HepG2 (cell line): ENCODE data around the gene SLC45A1. TPM values are rescaled to one million over a fixed set of nuclear protein-coding genes. Genes with fewer than 3 reads are reported as not detected.

ENCODE experiments used
- DNMT3B ChIP-seq: conservative IDR thresholded peaks from 2 replicates; pipeline ENCODE4 v1.6.1; 2016; ENCODE audit warnings: missing biosample characterization, control low read depth
- FOSL2 ChIP-seq: sonication (generic); formaldehyde crosslinking; IDR thresholded peaks from 2 replicates; pipeline ENCODE4 v1.4.0; 2020; ENCODE audit warnings: missing genetic modification reagents
- GATAD1 ChIP-seq: IDR thresholded peaks from 2 replicates; pipeline ENCODE4 v1.6.1; 2016; ENCODE audit warnings: missing genetic modification reagents, missing compliant biosample characterization
- HIVEP1 ChIP-seq: sonication (generic); formaldehyde crosslinking; IDR thresholded peaks from 2 replicates; pipeline ENCODE4 v1.4.0; 2020; ENCODE audit warnings: mild to moderate bottlenecking, missing genetic modification reagents
- HNRNPL ChIP-seq: fragments of 200-400 bp; formaldehyde crosslinking; IDR thresholded peaks from 2 replicates; pipeline ENCODE4 v1.6.1; 2017; ENCODE audit warnings: mild to moderate bottlenecking, low read depth, low read length
- ISX ChIP-seq: sonication (generic); formaldehyde crosslinking; conservative IDR thresholded peaks from 2 replicates; pipeline ENCODE4 v1.5.0; 2020; ENCODE audit warnings: missing genetic modification reagents
- KMT2B ChIP-seq: IDR thresholded peaks from 2 replicates; pipeline ENCODE4 v1.6.1; 2016; ENCODE audit warnings: missing genetic modification reagents, missing compliant biosample characterization
- NKX3-1 ChIP-seq: sonication (generic); formaldehyde crosslinking; IDR thresholded peaks from 2 replicates; pipeline ENCODE4 v1.5.0; 2020; ENCODE audit warnings: missing genetic modification reagents
- NR1H2 ChIP-seq: sonication (generic); formaldehyde crosslinking; IDR thresholded peaks from 2 replicates; pipeline ENCODE4 v1.8.1; 2022; ENCODE audit warnings: low read depth, missing genetic modification reagents, borderline replicate concordance
- RFX5 ChIP-seq: IDR thresholded peaks from 2 replicates; pipeline ENCODE4 v1.6.1; 2011; ENCODE audit warnings: low read depth, low read length, improper control_type of control experiment
- SMAD9 ChIP-seq: sonication (generic); formaldehyde crosslinking; IDR thresholded peaks from 2 replicates; pipeline ENCODE4 v1.5.1; 2020; ENCODE audit warnings: mild to moderate bottlenecking, missing genetic modification reagents
- ZNF12 ChIP-seq: sonication (generic); formaldehyde crosslinking; IDR thresholded peaks from 2 replicates; pipeline ENCODE4 v1.5.0; 2020; ENCODE audit warnings: missing genetic modification reagents
- ZNF17 ChIP-seq: sonication (generic); formaldehyde crosslinking; IDR thresholded peaks from 2 replicates; pipeline ENCODE4 v1.5.0; 2020; ENCODE audit warnings: mild to moderate bottlenecking, missing genetic modification reagents
- ZNF790 ChIP-seq: sonication (generic); formaldehyde crosslinking; IDR thresholded peaks from 2 replicates; pipeline ENCODE4 v1.8.0; 2022; ENCODE audit warnings: missing genetic modification reagents, mild to moderate bottlenecking, borderline replicate concordance
- ZSCAN25 ChIP-seq: sonication (generic); formaldehyde crosslinking; IDR thresholded peaks from 2 replicates; pipeline ENCODE4 v1.8.0; 2022; ENCODE audit warnings: mild to moderate bottlenecking, missing genetic modification reagents
- polyA plus RNA-seq, 8 experiments: library from polyadenylated mRNA; depleted of rRNA in 3 of 8; stranded (reverse) in 7 of 8; unstranded in 1 of 8; fragments of >200 nt; fragmentation: Illumina TruSeq in 4 of 8; extraction: Trizol in 4 of 8; gene quantifications; 2 replicates each; pipeline versions ENCODE4 v1.2.1 to v1.2.3, GENCODE V29; 2011 to 2016; ENCODE audit warnings: low read depth in 4 of 8, missing spikeins in 1 of 8, mixed read lengths in 1 of 8; ENCODE audit not compliant: insufficient read depth in 1 of 8
- total RNA-seq, 5 experiments: library from RNA; depleted of rRNA; stranded (reverse); fragments of >200 nt; fragmentation: Illumina TruSeq; extraction: Trizol; gene quantifications; 2 replicates each; pipeline ENCODE4 v1.2.3, GENCODE V29; 2016; ENCODE audit warnings: low read depth in 1 of 5
- TF ChIP-seq, protein P1 (sequence below): sonication (generic); formaldehyde crosslinking; IDR thresholded peaks from 2 replicates; pipeline ENCODE4 v1.4.0; 2020; ENCODE audit warnings: missing genetic modification reagents
- TF ChIP-seq, protein P2 (sequence below): sonication (generic); formaldehyde crosslinking; IDR thresholded peaks from 2 replicates; pipeline ENCODE4 v1.4.0; 2020; ENCODE audit warnings: mild to moderate bottlenecking, missing genetic modification reagents
- TF ChIP-seq, protein P3 (sequence below): IDR thresholded peaks from 2 replicates; pipeline ENCODE4 v1.6.1; 2016; ENCODE audit warnings: low read depth, borderline replicate concordance
- TF ChIP-seq, protein P4 (sequence below): sonication (generic); formaldehyde crosslinking; IDR thresholded peaks from 2 replicates; pipeline ENCODE4 v1.5.0; 2020; ENCODE audit warnings: mild to moderate bottlenecking, missing genetic modification reagents
- TF ChIP-seq, protein P5 (sequence below): sonication (generic); formaldehyde crosslinking; IDR thresholded peaks from 2 replicates; pipeline ENCODE4 v1.4.0; 2020; ENCODE audit warnings: missing genetic modification reagents

Gene SLC45A1
- total and polyA plus RNA-seq, 2 of the 13 experiments (the other 11 are each of a cell fraction or from before 2014, with no cell fraction given), result not detected

DNA sequence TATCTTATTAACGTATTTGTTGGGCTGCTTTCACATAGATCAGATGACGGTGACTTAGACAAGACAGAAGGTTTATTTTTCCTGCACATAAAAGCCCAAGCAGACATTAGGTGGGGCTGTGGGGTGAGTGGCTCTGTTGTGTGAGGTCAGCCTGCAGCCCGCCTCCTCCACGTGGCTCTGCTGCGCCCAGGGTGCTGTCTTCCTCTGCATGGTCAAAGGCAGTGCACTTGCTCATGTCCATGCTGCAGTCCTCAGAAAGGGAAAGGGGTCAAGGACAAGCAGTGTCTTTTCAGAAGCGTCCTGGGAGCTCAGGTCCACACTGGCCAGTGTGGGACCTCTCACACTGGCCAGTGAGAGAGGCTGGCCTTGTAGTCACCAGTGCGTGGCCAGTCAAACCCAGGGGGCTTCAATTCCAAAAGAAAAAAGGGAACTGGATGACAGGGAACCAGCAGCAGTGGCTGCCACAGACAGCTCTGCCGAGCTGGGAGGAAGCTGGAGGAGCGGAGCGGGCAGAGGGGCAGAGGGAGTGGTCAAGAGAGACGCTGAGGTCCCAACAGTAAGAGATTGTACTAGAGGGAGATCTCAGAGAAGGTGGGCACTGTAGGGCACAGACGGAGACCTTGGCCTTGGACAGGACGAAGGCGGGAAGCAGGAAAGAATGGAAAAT, 35.9 kb upstream of the SLC45A1 start (continued):
- TF ChIP-seq, protein P1, sequence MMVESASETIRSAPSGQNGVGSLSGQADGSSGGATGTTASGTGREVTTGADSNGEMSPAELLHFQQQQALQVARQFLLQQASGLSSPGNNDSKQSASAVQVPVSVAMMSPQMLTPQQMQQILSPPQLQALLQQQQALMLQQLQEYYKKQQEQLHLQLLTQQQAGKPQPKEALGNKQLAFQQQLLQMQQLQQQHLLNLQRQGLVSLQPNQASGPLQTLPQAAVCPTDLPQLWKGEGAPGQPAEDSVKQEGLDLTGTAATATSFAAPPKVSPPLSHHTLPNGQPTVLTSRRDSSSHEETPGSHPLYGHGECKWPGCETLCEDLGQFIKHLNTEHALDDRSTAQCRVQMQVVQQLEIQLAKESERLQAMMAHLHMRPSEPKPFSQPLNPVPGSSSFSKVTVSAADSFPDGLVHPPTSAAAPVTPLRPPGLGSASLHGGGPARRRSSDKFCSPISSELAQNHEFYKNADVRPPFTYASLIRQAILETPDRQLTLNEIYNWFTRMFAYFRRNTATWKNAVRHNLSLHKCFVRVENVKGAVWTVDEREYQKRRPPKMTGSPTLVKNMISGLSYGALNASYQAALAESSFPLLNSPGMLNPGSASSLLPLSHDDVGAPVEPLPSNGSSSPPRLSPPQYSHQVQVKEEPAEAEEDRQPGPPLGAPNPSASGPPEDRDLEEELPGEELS (CRISPR knock-in tag), result 0 out of 2 replicates have a peak, but pooled peaks have one; percentile 29
- TF ChIP-seq NKX3-1 (no peak), RFX5 (no peak), ZNF790 (CRISPR knock-in tag) (no peak), ZSCAN25 (0 out of 2 replicates have a peak, but pooled peaks have one; percentile 35), SMAD9 (CRISPR knock-in tag) (0 out of 2 replicates have a peak, but pooled peaks have one; percentile 80), ZNF17 (CRISPR knock-in tag) (no peak), HIVEP1 (CRISPR knock-in tag) (no peak), KMT2B (CRISPR knock-in tag) (peak; percentile 23; the same call in 1 of the 2 replicates), GATAD1 (CRISPR knock-in tag) (no peak), FOSL2 (CRISPR knock-in tag) (peak; percentile 55), NR1H2 (no peak), ZNF12 (CRISPR knock-in tag) (no peak), HNRNPL (no peak), DNMT3B (CRISPR knock-in tag) (no peak), ISX (no peak)
- TF ChIP-seq, protein P2, sequence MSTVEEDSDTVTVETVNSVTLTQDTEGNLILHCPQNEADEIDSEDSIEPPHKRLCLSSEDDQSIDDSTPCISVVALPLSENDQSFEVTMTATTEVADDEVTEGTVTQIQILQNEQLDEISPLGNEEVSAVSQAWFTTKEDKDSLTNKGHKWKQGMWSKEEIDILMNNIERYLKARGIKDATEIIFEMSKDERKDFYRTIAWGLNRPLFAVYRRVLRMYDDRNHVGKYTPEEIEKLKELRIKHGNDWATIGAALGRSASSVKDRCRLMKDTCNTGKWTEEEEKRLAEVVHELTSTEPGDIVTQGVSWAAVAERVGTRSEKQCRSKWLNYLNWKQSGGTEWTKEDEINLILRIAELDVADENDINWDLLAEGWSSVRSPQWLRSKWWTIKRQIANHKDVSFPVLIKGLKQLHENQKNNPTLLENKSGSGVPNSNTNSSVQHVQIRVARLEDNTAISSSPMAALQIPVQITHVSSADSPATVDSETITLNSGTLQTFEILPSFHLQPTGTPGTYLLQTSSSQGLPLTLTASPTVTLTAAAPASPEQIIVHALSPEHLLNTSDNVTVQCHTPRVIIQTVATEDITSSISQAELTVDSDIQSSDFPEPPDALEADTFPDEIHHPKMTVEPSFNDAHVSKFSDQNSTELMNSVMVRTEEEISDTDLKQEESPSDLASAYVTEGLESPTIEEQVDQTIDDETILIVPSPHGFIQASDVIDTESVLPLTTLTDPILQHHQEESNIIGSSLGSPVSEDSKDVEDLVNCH (CRISPR knock-in tag), result no peak
- TF ChIP-seq, protein P3, sequence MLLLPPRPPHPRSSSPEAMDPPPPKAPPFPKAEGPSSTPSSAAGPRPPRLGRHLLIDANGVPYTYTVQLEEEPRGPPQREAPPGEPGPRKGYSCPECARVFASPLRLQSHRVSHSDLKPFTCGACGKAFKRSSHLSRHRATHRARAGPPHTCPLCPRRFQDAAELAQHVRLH (CRISPR knock-in tag), result peak; percentile 64; the same call in 1 of the 2 replicates
- TF ChIP-seq, protein P4, sequence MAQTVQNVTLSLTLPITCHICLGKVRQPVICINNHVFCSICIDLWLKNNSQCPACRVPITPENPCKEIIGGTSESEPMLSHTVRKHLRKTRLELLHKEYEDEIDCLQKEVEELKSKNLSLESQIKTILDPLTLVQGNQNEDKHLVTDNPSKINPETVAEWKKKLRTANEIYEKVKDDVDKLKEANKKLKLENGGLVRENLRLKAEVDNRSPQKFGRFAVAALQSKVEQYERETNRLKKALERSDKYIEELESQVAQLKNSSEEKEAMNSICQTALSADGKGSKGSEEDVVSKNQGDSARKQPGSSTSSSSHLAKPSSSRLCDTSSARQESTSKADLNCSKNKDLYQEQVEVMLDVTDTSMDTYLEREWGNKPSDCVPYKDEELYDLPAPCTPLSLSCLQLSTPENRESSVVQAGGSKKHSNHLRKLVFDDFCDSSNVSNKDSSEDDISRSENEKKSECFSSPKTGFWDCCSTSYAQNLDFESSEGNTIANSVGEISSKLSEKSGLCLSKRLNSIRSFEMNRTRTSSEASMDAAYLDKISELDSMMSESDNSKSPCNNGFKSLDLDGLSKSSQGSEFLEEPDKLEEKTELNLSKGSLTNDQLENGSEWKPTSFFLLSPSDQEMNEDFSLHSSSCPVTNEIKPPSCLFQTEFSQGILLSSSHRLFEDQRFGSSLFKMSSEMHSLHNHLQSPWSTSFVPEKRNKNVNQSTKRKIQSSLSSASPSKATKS (CRISPR knock-in tag), result no peak
- TF ChIP-seq, protein P5, sequence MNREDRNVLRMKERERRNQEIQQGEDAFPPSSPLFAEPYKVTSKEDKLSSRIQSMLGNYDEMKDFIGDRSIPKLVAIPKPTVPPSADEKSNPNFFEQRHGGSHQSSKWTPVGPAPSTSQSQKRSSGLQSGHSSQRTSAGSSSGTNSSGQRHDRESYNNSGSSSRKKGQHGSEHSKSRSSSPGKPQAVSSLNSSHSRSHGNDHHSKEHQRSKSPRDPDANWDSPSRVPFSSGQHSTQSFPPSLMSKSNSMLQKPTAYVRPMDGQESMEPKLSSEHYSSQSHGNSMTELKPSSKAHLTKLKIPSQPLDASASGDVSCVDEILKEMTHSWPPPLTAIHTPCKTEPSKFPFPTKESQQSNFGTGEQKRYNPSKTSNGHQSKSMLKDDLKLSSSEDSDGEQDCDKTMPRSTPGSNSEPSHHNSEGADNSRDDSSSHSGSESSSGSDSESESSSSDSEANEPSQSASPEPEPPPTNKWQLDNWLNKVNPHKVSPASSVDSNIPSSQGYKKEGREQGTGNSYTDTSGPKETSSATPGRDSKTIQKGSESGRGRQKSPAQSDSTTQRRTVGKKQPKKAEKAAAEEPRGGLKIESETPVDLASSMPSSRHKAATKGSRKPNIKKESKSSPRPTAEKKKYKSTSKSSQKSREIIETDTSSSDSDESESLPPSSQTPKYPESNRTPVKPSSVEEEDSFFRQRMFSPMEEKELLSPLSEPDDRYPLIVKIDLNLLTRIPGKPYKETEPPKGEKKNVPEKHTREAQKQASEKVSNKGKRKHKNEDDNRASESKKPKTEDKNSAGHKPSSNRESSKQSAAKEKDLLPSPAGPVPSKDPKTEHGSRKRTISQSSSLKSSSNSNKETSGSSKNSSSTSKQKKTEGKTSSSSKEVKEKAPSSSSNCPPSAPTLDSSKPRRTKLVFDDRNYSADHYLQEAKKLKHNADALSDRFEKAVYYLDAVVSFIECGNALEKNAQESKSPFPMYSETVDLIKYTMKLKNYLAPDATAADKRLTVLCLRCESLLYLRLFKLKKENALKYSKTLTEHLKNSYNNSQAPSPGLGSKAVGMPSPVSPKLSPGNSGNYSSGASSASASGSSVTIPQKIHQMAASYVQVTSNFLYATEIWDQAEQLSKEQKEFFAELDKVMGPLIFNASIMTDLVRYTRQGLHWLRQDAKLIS (CRISPR knock-in tag), result no peak
